ENCODE results near the gene USP48.

USP48 gene

DNA sequence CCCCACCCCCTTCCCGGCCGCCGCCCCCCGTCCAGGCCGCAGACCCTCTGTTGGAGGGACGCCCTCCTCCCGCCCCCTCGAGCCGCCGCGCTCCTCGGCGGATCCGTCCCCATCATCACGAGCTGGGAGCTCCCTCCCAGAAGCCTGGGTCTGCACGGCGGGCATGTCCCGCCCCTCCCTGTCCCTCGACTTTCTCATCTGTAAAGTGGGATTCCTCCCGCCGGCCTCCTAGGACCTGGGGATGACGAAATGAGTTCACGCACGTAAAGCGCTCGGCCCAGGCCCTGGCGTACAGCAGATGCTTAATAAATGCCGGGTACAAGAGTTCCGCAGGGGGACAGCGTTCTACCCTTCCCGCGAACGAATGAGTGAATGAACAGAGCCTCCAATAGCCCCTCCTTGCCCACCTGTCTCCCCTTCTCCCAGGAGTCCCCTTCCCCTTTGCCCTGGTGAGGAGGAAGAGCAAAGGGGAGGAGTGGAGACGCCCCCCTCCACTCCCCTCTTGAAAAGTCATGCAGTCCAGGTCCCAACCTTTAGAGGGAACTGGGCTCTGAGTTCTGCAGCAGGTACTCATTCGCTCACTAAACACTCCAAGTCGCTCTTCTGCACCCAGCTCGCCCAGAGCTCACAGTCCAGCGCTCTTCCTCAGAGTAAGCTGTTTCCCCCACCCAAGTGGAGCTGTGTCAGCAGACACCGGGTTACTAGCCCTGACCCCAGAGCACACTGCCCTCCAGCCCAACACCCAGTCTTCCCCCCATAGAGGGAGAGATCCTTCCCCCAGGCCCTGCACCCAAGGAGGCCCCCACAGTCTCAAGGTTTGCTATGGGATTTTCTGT lies 130.6 kb downstream of the USP48 start:
- DNase-seq (ENCODE audit: low read depth), result no peak

GRCh38 chr1:21651214-21652042 lies 131.5 kb downstream of the USP48 start:
- DNase-seq (ENCODE audit: low read depth), result peak; percentile 30

DNA sequence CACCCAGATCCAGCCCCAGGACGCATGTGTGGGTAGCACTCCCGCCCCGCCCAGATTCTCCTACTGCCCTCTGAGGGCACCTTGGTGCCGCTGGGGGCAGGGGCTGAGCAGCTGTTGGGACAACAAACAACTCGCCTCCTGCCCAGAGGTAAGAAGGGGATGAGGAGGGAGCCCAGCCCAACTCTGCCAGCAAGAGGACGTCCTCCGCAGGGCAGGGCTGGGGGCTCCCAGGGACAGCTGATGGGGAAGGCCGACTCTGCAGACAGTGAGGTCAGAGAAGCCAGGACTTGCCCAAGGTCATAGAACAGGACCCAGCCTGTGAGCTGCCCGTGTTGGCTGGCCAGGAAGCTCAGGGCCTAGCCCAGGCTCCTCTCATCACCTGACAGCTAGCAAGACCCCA lies 132.5 kb downstream of the USP48 start:
- no peak for DNase-seq (ENCODE audit: low read depth)

- DNase-seq (ENCODE audit: low read depth), result no peak
Measured at GRCh38 chr1:21649315-21649714, 133.6 kb downstream of the USP48 start.

DNA sequence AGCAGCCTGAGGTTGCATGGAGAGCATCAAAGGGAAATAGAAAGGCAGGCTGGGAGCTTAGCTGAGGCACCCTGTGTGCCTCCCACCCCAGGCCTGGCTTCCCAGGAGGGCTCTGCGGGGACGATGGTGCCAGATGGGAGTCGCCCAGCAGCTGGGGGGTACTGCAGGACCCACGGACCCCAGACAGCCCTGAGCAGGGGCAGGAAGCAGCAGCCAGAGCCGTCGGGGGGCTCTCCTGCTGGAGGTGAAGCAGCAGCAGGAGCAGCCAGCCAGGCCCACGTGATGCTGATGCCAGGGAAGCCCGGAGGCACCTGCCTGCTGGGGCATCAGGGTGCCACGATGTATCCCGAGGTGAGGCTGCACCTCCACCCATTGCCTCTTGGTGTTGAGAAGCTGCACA lies 134.2 kb downstream of the USP48 start:
- DNase-seq (ENCODE audit: low read depth), result no peak

DNA sequence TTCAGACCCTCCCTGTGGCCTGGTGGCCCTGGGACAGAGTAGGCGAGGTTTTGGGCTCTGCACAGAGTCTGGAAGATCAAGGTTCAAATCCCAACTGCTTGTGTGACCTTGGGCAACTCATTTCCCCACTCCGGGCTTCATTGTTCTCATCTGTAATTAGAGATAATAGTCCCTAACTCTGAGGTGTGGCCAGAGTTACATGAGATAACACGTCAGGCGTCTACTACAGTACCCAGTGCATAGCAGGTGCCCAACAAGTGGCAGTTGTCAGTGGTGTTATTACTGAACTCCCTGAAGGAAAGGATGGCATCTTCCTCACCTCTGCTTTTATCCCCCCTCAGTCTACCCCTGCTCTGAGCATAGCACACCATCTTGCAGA lies 134.6 kb downstream of the USP48 start:
- DNase-seq (ENCODE audit: low read depth), result no peak

DNA sequence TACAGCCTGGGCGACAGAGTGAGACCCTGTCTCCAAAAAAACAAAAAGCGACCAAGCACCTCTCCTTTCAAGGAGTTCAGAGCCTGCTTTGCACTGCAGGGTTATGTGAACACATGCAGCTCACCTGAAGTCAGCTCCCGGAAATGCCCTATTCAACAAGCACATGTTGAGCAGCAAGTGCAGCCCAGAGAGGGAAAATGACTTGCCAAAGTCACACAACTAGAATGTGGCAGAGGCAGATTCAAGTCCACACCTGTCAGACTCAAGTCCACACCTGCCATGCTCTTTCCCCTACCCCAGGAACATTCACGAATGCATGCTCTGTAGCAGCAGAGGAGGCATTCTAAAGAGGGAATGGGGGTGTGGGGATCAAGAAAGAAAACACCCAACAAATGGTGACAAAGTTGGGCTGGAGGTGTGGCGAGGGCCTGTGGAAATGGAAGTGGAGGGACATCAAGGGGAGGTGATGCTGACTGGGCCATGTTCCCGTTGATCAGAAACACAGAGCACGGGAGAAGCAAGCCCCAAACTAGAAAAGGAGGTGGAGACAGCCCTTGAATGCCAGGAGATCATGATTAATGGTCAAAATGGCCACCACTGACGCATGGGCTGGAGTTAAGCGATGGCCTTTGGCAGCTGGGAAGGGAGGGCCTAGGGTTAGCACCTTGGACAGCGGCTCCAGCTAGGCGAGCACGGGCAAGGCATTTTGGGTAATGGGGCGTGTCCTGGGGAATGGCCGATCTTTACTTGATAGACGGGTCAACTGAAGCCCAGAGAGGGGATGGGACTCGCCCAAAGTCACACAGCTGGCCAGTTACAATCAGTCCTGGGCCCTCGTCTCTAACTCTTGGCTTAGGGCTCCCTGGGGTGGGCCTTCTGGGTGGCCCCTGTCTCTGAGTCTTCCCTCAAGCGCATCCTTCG lies 135.3 kb downstream of the USP48 start:
- DNase-seq (ENCODE audit: low read depth), result no peak

- DNase-seq (ENCODE audit: low read depth), result no peak
Measured at GRCh38 chr1:21645550-21645949, 137.4 kb downstream of the USP48 start.

DNA sequence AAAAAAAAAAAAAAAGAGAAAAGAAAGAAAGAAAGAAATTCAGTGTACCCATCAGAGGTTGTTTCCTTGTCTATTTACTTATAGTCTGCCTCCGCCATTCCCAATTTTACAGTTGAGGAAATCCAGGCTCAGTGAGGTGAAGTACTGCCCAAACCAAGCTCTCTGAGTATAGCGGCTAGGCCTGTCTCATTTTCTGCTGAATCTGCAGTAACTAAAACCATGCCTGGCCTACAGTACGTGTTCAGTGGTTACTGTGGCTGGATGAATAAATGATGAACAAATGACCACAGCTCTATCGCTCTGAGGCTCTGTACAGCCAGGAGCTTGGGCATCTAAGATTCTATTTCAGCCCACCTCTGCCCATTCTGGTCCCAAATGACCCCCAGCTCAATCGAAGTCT lies 138.0 kb downstream of the USP48 start:
- DNase-seq (ENCODE audit: low read depth), result no peak

DNA sequence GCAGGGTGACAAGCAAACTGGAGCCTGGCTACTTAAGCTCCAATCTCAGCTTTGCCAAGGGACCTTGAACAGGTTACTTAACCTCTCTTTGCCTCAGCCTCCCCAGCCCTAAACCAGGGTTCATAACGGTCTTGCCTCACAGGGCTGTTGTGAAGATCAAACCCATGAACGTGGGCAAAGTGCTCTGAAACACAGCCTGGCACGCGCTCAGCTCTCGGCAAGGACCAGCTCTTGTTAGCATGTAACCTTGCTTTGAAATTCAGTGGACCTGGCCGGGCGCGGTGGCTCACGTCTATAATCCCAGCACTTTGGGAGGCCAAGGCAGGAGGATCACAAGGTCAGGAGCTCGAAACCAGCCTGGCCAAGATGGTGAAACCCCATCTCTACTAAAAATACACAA lies 138.6 kb downstream of the USP48 start:
- DNase-seq (ENCODE audit: low read depth), result no peak

DNA sequence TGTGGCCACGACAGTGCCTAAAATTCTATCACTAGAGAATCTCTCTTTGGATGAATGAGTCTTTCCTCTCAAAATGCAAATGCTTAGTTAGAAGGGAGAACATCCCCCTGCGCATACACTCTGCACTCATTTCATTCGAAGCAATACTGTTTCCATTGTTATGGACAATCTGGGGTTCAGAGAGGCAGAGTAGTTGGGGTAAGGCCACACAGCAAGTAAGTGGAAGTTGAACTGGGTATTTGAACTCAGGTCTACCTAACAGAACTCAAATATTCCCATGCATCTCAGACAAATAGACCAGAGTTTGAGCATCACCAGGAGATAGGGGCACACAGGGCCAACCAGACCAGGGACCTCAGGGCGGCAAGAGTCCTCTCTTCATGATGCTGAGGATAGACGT lies 139.3 kb downstream of the USP48 start:
- no peak for DNase-seq (ENCODE audit: low read depth)

GRCh38 chr1:21641967-21642739 lies 140.8 kb downstream of the USP48 start:
- DNase-seq (ENCODE audit: low read depth), result no peak

GRCh38 chr1:21641537-21641936 lies 141.4 kb downstream of the USP48 start:
- no peak for DNase-seq (ENCODE audit: low read depth)

GRCh38 chr1:21641076-21641475 lies 141.9 kb downstream of the USP48 start:
- no peak for DNase-seq (ENCODE audit: low read depth)

DNA sequence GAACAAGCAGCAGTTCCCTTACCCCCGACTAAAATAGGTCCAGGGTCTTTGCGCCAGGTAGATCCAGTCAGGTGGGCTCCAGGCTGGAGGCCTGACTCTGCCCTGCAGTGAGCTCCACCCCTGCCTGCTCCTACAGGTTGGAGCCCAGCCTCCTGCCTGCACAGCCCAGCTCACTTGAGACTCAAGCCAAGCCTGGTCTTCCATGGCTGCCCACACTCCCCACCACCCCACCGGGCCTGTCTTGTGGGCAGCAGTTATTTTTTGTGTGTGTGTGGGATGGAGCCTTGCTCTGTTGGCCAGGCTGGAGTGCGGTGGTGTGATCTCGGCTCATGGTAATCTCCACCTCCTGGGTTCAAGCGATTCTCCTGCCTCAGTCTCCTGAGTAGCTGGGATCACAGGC lies 142.3 kb downstream of the USP48 start:
- DNase-seq (ENCODE audit: low read depth), result no peak

DNA sequence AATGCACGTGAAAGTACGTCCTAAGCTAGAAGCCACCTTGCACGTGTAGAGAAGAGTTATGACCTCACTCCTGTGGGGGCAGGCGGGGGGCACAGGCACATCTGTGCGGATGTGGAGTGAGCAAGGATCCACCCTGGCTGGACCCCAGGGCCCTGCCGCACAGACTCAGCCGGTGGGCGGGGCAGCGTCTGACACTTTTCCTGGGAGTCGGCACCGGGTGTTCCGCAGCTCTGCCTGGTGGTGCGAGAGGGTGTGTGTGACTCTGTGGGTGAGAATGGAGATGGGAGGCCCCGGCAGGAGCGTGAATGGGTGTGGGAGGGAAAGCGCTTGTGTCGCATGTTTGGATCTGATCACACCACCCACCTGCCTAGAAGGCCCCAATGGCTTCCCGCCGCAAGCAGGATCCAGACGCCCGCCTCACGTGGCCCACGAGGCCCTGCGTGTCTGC lies 143.3 kb downstream of the USP48 start:
- no peak for DNase-seq (ENCODE audit: low read depth)

- no peak for DNase-seq (ENCODE audit: low read depth)
Measured at GRCh38 chr1:21638531-21639341, 144.2 kb downstream of the USP48 start.

GRCh38 chr1:21637514-21637913 lies 145.4 kb downstream of the USP48 start:
- DNase-seq (ENCODE audit: low read depth), result no peak

DNA sequence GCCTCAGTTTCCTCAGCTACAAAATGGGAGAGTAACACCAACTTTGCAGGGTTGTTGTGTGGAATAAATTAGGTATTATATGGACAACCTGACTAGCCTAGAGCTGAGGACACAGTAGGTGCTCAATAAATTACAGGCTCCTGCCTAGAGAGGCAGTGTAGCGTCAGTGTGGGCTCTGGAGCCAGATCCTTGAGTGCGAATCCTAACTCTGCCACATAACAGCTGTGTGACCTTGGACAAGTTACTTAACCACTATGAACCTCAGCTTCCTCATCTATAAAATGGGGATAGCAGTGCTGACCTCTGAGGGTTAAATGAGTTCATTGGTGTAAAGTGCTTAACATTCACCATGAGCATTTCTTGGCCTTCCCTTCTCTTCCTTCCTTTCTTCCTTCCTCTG lies 146.9 kb downstream of the USP48 start:
- no peak for DNase-seq (ENCODE audit: low read depth)

- no peak for DNase-seq (ENCODE audit: low read depth)
Measured at GRCh38 chr1:21634806-21635535, 148.0 kb downstream of the USP48 start.

Measured in activated T-cell treated with anti-CD3 and anti-CD28 coated beads for 1 hour (primary cell).